Astrocyte (in vitro differentiated cells and primary cell): Measurements from ENCODE around the gene TICAM1. TPM values are rescaled to one million over a fixed set of nuclear protein-coding genes. Genes with fewer than 3 reads are reported as not detected.

Experiments
- DNase-seq: peaks from one replicate; pipeline ENCODE4 v3.0.0-alpha.2; 2010; ENCODE audit warnings: low read depth
- FAIRE-seq: peaks from 2 replicates; lab custom pipeline; 2011; peaks lifted over from hg19 to GRCh38; lab: Jason Lieb, UNC
- H2AFZ ChIP-seq: 2 replicates; pipeline ENCODE4 v1.6.0; 2012; ENCODE audit warnings: low read depth, low read length, inconsistent platforms
- H3K27ac ChIP-seq: 2 replicates; pipeline ENCODE4 v1.5.1; 2011; ENCODE audit warnings: low read depth, low read length, inconsistent platforms
- H3K27me3 ChIP-seq: 2 replicates; pipeline ENCODE4 v1.6.0; 2011; ENCODE audit warnings: low read length, inconsistent platforms; ENCODE audit not compliant: insufficient read depth
- H3K36me3 ChIP-seq: 2 replicates; pipeline ENCODE4 v1.5.1; 2011; ENCODE audit warnings: low read length, inconsistent platforms; ENCODE audit not compliant: insufficient read depth
- H3K4me1 ChIP-seq: 2 replicates; pipeline ENCODE4 v1.5.1; 2011; ENCODE audit warnings: low read length, inconsistent platforms; ENCODE audit not compliant: insufficient read depth
- H3K4me2 ChIP-seq: 2 replicates; pipeline ENCODE4 v1.6.0; 2012; ENCODE audit warnings: low read length, inconsistent platforms
- H3K4me3 ChIP-seq: 2 replicates; pipeline ENCODE4 v1.5.1; 2011; ENCODE audit warnings: low read depth, mild to moderate bottlenecking, low read length, inconsistent platforms; ENCODE audit not compliant: insufficient read depth
- H3K79me2 ChIP-seq: 2 replicates; pipeline ENCODE4 v1.6.0; 2012; ENCODE audit warnings: mild to moderate bottlenecking, low read length, inconsistent platforms; ENCODE audit not compliant: insufficient read depth
- H3K9ac ChIP-seq: 2 replicates; pipeline ENCODE4 v1.6.0; 2012; ENCODE audit warnings: mild to moderate bottlenecking, low read length, inconsistent platforms
- H3K9me3 ChIP-seq: 2 replicates; pipeline ENCODE4 v1.5.1; 2012; ENCODE audit warnings: low read depth, mild to moderate bottlenecking, low read length, inconsistent platforms; ENCODE audit not compliant: insufficient read depth
- H4K20me1 ChIP-seq: 2 replicates; pipeline ENCODE4 v1.6.0; 2012; ENCODE audit warnings: low read length, inconsistent platforms; ENCODE audit not compliant: insufficient read depth
- H3K27ac Mint-ChIP-seq: one replicate; pipeline ENCODE4 v1.8.0; 2021; ENCODE audit warnings: mild to moderate bottlenecking, mixed read lengths; ENCODE audit not compliant: unreplicated experiment
- H3K27me3 Mint-ChIP-seq: one replicate; pipeline ENCODE4 v1.8.0; 2021; ENCODE audit warnings: low read depth, mixed read lengths; ENCODE audit not compliant: unreplicated experiment
- H3K36me3 Mint-ChIP-seq: one replicate; pipeline ENCODE4 v1.8.0; 2021; ENCODE audit warnings: low read depth, mixed read lengths; ENCODE audit not compliant: unreplicated experiment
- H3K4me1 Mint-ChIP-seq: one replicate; pipeline ENCODE4 v1.8.0; 2021; ENCODE audit warnings: low read depth, mixed read lengths; ENCODE audit not compliant: unreplicated experiment
- H3K4me3 Mint-ChIP-seq: one replicate; pipeline ENCODE4 v1.8.0; 2021; ENCODE audit warnings: mild to moderate bottlenecking, moderate library complexity, mixed read lengths; ENCODE audit not compliant: unreplicated experiment
- H3K9me3 Mint-ChIP-seq: one replicate; pipeline ENCODE4 v1.8.0; 2021; ENCODE audit warnings: mild to moderate bottlenecking, mixed read lengths; ENCODE audit not compliant: unreplicated experiment
- EZH2 ChIP-seq: IDR thresholded peaks from 2 replicates; pipeline ENCODE4 v1.6.1; 2012; ENCODE audit warnings: mild to moderate bottlenecking, low read length, inconsistent platforms; ENCODE audit not compliant: insufficient read depth
- total RNA-seq: library from RNA; stranded (reverse); gene quantifications from 2 replicates; pipeline ENCODE4 v1.2.1, GENCODE V29; 2021
- TF ChIP-seq, protein P1 (sequence below): IDR thresholded peaks from 2 replicates; pipeline ENCODE4 v1.5.1; 2011; ENCODE audit warnings: low read depth, mild to moderate bottlenecking, inconsistent platforms, low read length, moderate library complexity; ENCODE audit not compliant: insufficient read depth

TICAM1 gene
- total RNA-seq, 1 donor from 2014 or later: 10.0 TPM

DNA sequence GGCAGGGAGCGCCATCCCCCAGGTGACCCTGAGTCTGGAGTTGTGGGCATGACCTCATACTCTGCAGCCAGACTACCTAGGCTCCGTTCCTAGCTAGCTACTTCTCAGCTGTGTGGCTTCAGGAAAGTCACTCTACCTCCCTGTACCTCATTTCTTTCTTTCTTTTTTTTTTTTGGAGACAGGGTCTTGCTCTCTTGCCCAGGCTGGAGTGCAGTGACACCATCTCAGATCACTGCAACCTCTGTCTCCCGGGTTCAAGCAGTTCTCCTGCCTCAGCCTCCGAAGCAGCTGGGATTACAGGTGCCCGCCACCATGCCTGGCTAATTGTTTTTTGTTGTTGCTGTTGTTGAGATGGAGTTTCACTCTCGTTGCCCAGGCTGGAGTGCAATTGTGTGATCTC, 21.0 kb upstream of the TICAM1 start:
- Histone ChIP-seq H3K27me3 (no peaks in the 10 kb centered on the region), H3K9me3 (no peaks in the 10 kb centered on the region), H3K4me3 (no peak overlapping the region), H3K9ac (no peak overlapping the region), H3K79me2 (peaks cover 2% of the 10 kb centered on the region), H4K20me1 (peaks cover 28% of the 10 kb centered on the region), H3K4me1 (no peaks in the 10 kb centered on the region), H3K27ac (no peak overlapping the region), H2AFZ (no peak overlapping the region), H3K36me3 (peaks cover 29% of the 10 kb centered on the region), H3K4me2 (no peak overlapping the region)
- Mint-ChIP-seq H3K27ac (peak overlapping the region; percentile 41), H3K4me1 (no peaks in the 10 kb centered on the region), H3K9me3 (no peaks in the 10 kb centered on the region), H3K36me3 (peaks cover 15% of the 10 kb centered on the region), H3K27me3 (no peaks in the 10 kb centered on the region), H3K4me3 (no peak overlapping the region)
- no peak for TF ChIP-seq EZH2
- TF ChIP-seq, protein P1, sequence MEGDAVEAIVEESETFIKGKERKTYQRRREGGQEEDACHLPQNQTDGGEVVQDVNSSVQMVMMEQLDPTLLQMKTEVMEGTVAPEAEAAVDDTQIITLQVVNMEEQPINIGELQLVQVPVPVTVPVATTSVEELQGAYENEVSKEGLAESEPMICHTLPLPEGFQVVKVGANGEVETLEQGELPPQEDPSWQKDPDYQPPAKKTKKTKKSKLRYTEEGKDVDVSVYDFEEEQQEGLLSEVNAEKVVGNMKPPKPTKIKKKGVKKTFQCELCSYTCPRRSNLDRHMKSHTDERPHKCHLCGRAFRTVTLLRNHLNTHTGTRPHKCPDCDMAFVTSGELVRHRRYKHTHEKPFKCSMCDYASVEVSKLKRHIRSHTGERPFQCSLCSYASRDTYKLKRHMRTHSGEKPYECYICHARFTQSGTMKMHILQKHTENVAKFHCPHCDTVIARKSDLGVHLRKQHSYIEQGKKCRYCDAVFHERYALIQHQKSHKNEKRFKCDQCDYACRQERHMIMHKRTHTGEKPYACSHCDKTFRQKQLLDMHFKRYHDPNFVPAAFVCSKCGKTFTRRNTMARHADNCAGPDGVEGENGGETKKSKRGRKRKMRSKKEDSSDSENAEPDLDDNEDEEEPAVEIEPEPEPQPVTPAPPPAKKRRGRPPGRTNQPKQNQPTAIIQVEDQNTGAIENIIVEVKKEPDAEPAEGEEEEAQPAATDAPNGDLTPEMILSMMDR: no peak
- no peak for FAIRE-seq
- DNase-seq: no peak

DNA sequence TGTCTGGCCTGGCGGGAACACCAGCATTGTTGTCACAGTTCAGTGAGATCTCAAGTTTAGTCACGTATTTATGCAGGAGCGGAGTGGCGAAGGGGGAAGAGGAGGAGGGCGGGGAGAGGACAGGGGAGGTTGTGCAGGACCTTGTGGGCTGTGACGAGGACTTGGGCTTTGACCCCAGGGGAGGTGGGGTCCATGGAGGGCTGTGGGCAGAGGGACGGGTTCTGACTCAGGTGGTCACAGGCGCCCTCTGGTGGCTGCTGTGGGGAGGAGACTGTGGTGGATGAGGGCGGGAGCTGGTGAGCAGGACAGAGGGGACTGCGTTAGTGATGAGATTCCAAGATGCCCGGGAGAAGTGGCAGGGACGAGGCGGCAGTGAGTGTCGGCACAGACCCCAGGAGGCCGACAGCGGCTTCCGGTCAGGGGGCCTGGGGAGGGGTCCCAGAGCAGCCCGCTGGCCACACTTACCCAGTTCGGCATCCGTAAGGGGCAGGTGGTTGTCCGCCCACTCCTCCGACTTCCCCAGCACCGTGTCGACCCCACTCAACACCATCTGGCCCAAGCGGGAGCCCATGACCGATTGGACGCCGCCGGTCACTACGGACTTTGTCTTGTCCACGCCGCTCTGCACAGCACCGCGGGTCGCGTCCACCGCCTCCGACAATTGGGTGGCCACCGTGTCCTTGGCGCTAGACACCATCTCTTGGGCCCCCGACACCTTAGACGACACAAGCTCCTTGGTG, 20.2 kb upstream of the TICAM1 start:
- Histone ChIP-seq H3K9ac (no peak overlapping the region), H3K79me2 (peaks cover 2% of the 10 kb centered on the region), H3K4me3 (no peak overlapping the region), H3K27me3 (no peaks in the 10 kb centered on the region), H3K4me1 (no peaks in the 10 kb centered on the region), H3K4me2 (no peak overlapping the region), H3K9me3 (no peaks in the 10 kb centered on the region), H3K27ac (no peak overlapping the region), H4K20me1 (peaks cover 22% of the 10 kb centered on the region), H2AFZ (no peak overlapping the region), H3K36me3 (peaks cover 22% of the 10 kb centered on the region)
- Mint-ChIP-seq H3K27ac (peak overlapping the region; percentile 47), H3K4me1 (no peaks in the 10 kb centered on the region), H3K9me3 (no peaks in the 10 kb centered on the region), H3K4me3 (peak overlapping the region; percentile 57), H3K36me3 (peaks cover 15% of the 10 kb centered on the region), H3K27me3 (no peaks in the 10 kb centered on the region)
- FAIRE-seq (no peak), DNase-seq (no peak)
- TF ChIP-seq EZH2: no peak
- TF ChIP-seq, protein P1: peak; percentile 69

DNA sequence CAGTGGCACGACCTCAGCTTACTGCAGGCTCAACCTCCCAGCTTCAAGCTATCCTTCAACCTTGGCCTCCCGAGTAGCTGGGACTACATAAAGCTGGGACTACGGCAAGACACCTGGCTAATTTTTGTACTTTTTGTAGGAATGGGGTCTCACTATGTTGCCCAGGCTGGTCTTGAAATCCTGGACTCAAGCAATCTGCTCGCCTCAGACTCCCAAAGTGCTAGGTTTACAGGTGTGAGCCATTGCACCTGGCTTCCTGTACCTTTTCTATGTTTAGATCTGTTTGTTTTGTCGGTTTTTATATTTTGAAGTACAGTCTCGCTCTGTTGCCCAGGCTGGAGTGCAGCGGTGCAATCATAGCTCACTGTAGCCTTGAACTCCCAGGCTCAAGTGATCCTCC, 17.5 kb upstream of the TICAM1 start:
- no peak for DNase-seq
- FAIRE-seq: no peak
- H3K27me3 Mint-ChIP-seq: no peaks in the 10 kb centered on the region
- Histone ChIP-seq H3K4me3 (no peak overlapping the region), H3K79me2 (peaks cover 2% of the 10 kb centered on the region), H3K4me1 (peaks cover 2% of the 10 kb centered on the region), H3K27ac (no peak overlapping the region), H3K4me2 (no peak overlapping the region), H3K9ac (no peak overlapping the region), H3K36me3 (peaks cover 27% of the 10 kb centered on the region), H3K9me3 (no peaks in the 10 kb centered on the region), H4K20me1 (peaks cover 15% of the 10 kb centered on the region), H3K27me3 (no peaks in the 10 kb centered on the region), H2AFZ (no peak overlapping the region)
- H3K9me3 Mint-ChIP-seq: no peaks in the 10 kb centered on the region
- peaks cover 14% of the 10 kb centered on the region for H3K36me3 Mint-ChIP-seq
- H3K4me3 Mint-ChIP-seq: no peak overlapping the region
- H3K4me1 Mint-ChIP-seq: no peaks in the 10 kb centered on the region
- no peak overlapping the region for H3K27ac Mint-ChIP-seq
- TF ChIP-seq, protein P1: no peak
- no peak for TF ChIP-seq EZH2
